Limb (tissue), 2 donors: ENCODE results near the gene GPC6.
A peak's percentile ranks its signal among the peaks of the same experiment; 100 is the strongest.

Experiments used
- DNase-seq, 2 donors: peaks; one replicate each; pipeline ENCODE4 v3.0.0-alpha.2; 2016; ENCODE audit errors: extremely low spot score in 2 of 2

Gene GPC6

GRCh38 chr13:93730780-93731179 is 504.2 kb downstream of the GPC6 start:
- DNase-seq, result no peak

- no peak for DNase-seq
Measured at GRCh38 chr13:93732186-93732585, 505.6 kb downstream of the GPC6 start.

GRCh38 chr13:93736081-93736480 is 509.5 kb downstream of the GPC6 start:
- peak in 1 of 2 donors; percentile 7 for DNase-seq

GRCh38 chr13:93736909-93737308 is 510.3 kb downstream of the GPC6 start:
- DNase-seq, result no peak

- no peak for DNase-seq
Measured at GRCh38 chr13:93740334-93740733, 513.7 kb downstream of the GPC6 start.

GRCh38 chr13:93744033-93744432 is 517.4 kb downstream of the GPC6 start:
- DNase-seq, result no peak

GRCh38 chr13:93744886-93745285 is 518.3 kb downstream of the GPC6 start:
- no peak for DNase-seq

- no peak for DNase-seq
Measured at GRCh38 chr13:93745884-93746283, 519.3 kb downstream of the GPC6 start.

GRCh38 chr13:93746589-93746988 is 520.0 kb downstream of the GPC6 start:
- DNase-seq, result no peak

GRCh38 chr13:93750676-93751075 is 524.1 kb downstream of the GPC6 start:
- DNase-seq, result no peak

GRCh38 chr13:93751117-93751516 is 524.5 kb downstream of the GPC6 start:
- no peak for DNase-seq

GRCh38 chr13:93752541-93752940 is 525.9 kb downstream of the GPC6 start:
- no peak for DNase-seq

GRCh38 chr13:93753639-93754038 is 527.0 kb downstream of the GPC6 start:
- no peak for DNase-seq

- DNase-seq, result no peak
Measured at GRCh38 chr13:93755341-93755740, 528.7 kb downstream of the GPC6 start.

GRCh38 chr13:93758575-93758974 is 532.0 kb downstream of the GPC6 start:
- no peak for DNase-seq

GRCh38 chr13:93762708-93763426 is 536.3 kb downstream of the GPC6 start:
- DNase-seq, result no peak

- DNase-seq, result no peak
Measured at GRCh38 chr13:93765062-93765461, 538.5 kb downstream of the GPC6 start.

GRCh38 chr13:93765811-93766210 is 539.2 kb downstream of the GPC6 start:
- no peak for DNase-seq

- no peak for DNase-seq
Measured at GRCh38 chr13:93766719-93767118, 540.1 kb downstream of the GPC6 start.

GRCh38 chr13:93767180-93767916 is 540.7 kb downstream of the GPC6 start:
- no peak for DNase-seq

GRCh38 chr13:93767917-93768409 is 541.4 kb downstream of the GPC6 start:
- no peak for DNase-seq

GRCh38 chr13:93769101-93769500 is 542.5 kb downstream of the GPC6 start:
- DNase-seq, result no peak

- DNase-seq, result no peak
Measured at GRCh38 chr13:93769607-93770006, 543.0 kb downstream of the GPC6 start.
